IMR-90 (cell line): ENCODE results near the gene IGF1R. TPM values are rescaled to one million over a fixed set of nuclear protein-coding genes. Genes with fewer than 3 reads are reported as not detected.
"Not testable (repeated sequence)": the region's sequence is repeated elsewhere in the genome, so short reads cannot be mapped to it uniquely, and the experiment has no call there.

Source experiments
- ATAC-seq: fragments of 200-7000 bp; cut with Tn5 transposase; 2 replicates; pipeline ENCODE4 v1.9.1; 2020; ENCODE audit warnings: low read depth, mild to moderate bottlenecking, moderate library complexity
- BruUV-seq: library from RNA; stranded (reverse); fragments of 400-500 nt; replicated peaks from 2 replicates; lab custom pipeline; 2021; lab: Mats Ljungman, UMichigan
- CTCF ChIA-PET: fragments of 300-600 bp; formaldehyde crosslinking; extraction: SDS; loops from one replicate; lab custom pipeline; 2021; ENCODE audit warnings: antibody characterized with exemption; lab: Yijun Ruan, JAX
- POLR2A ChIA-PET: fragments of 300-600 bp; sonication (Branson Sonifier 250); formaldehyde crosslinking; loops from one replicate; lab custom pipeline; 2022; ENCODE audit warnings: antibody characterized with exemption; ENCODE audit not compliant: unreplicated experiment; lab: Charles Lee
- DNase-seq: peaks from one replicate; pipeline ENCODE4 v3.0.0; 2013
- H2AFZ ChIP-seq: replicated peaks from 2 replicates; pipeline ENCODE3; 2013; ENCODE audit warnings: low read length, mild to moderate bottlenecking; ENCODE audit not compliant: poor library complexity
- H2AK5ac ChIP-seq: 2 replicates; pipeline ENCODE4 v1.6.1; 2013; ENCODE audit warnings: low read depth, low read length, inconsistent platforms
- H2AK9ac ChIP-seq: replicated peaks from 2 replicates; pipeline ENCODE3; 2013; ENCODE audit warnings: mild to moderate bottlenecking, low read depth, low read length, moderate library complexity; ENCODE audit not compliant: poor library complexity
- H2BK120ac ChIP-seq: 2 replicates; pipeline ENCODE4 v1.6.1; 2013; ENCODE audit warnings: low read depth, low read length, inconsistent platforms
- H2BK15ac ChIP-seq: 3 replicates; pipeline ENCODE4 v1.6.1; 2013; ENCODE audit warnings: low read depth, low read length, inconsistent platforms
- H2BK20ac ChIP-seq: 2 replicates; pipeline ENCODE4 v1.6.1; 2013; ENCODE audit warnings: low read depth, mild to moderate bottlenecking, inconsistent platforms, low read length, moderate library complexity
- H2BK5ac ChIP-seq: 2 replicates; pipeline ENCODE4 v1.6.1; 2013; ENCODE audit warnings: mild to moderate bottlenecking, low read depth, low read length, inconsistent platforms; ENCODE audit not compliant: poor library complexity, severe bottlenecking
- H3K14ac ChIP-seq: replicated peaks from 2 replicates; pipeline ENCODE4 v1.6.1; 2013; ENCODE audit warnings: low read depth, low read length, inconsistent platforms
- H3K18ac ChIP-seq: 2 replicates; pipeline ENCODE4 v1.6.1; 2013; ENCODE audit warnings: low read depth, low read length, control low read depth
- H3K23ac ChIP-seq: 2 replicates; pipeline ENCODE4 v1.6.1; 2013; ENCODE audit warnings: low read depth, low read length, inconsistent platforms
- H3K27ac ChIP-seq: 2 replicates; pipeline ENCODE4 v1.5.1; 2013; ENCODE audit warnings: mild to moderate bottlenecking, control low read depth, low read length; ENCODE audit not compliant: insufficient read depth
- H3K27me3 ChIP-seq: 2 replicates; pipeline ENCODE4 v1.6.1; 2013; ENCODE audit warnings: low read length; ENCODE audit not compliant: control insufficient read depth, insufficient read depth
- H3K36me3 ChIP-seq: 2 replicates; pipeline ENCODE4 v1.6.1; 2013; ENCODE audit warnings: low read length, mixed read lengths; ENCODE audit not compliant: control insufficient read depth, insufficient read depth
- H3K4ac ChIP-seq: 2 replicates; pipeline ENCODE4 v1.6.1; 2013; ENCODE audit warnings: low read depth, low read length, inconsistent platforms
- H3K4me1 ChIP-seq: 2 replicates; pipeline ENCODE4 v1.6.1; 2013; ENCODE audit warnings: low read length, mixed read lengths; ENCODE audit not compliant: control insufficient read depth, insufficient read depth
- H3K4me2 ChIP-seq: 2 replicates; pipeline ENCODE4 v1.6.1; 2013; ENCODE audit warnings: low read depth, mild to moderate bottlenecking, control low read depth, low read length, moderate library complexity
- H3K4me3 ChIP-seq: 2 replicates; pipeline ENCODE4 v1.5.1; 2013; ENCODE audit warnings: low read depth, mild to moderate bottlenecking, control low read depth, low read length, moderate library complexity; ENCODE audit not compliant: insufficient read depth
- H3K56ac ChIP-seq: 2 replicates; pipeline ENCODE4 v1.6.1; 2013; ENCODE audit warnings: low read length, inconsistent platforms; ENCODE audit not compliant: insufficient read depth; ENCODE audit errors: extremely low read depth
- H3K79me1 ChIP-seq, 2 experiments: 2 replicates each; pipeline ENCODE4 v1.6.1; 2013; ENCODE audit warnings: low read length in 2 of 2, inconsistent platforms in 1 of 2, low read depth in 1 of 2
- H3K9ac ChIP-seq: 2 replicates; pipeline ENCODE4 v1.6.1; 2013; ENCODE audit warnings: low read depth, low read length, control low read depth
- H3K9me1 ChIP-seq: 2 replicates; pipeline ENCODE4 v1.6.1; 2013; ENCODE audit warnings: low read length, inconsistent platforms; ENCODE audit not compliant: insufficient read depth
- H3K9me3 ChIP-seq: 2 replicates; pipeline ENCODE4 v1.6.1; 2013; ENCODE audit warnings: low read length; ENCODE audit not compliant: control insufficient read depth, insufficient read depth
- H4K20me1 ChIP-seq: 2 replicates; pipeline ENCODE4 v1.6.1; 2013; ENCODE audit warnings: low read length, inconsistent platforms; ENCODE audit not compliant: insufficient read depth
- H4K5ac ChIP-seq: 2 replicates; pipeline ENCODE4 v1.6.1; 2013; ENCODE audit warnings: mild to moderate bottlenecking, low read depth, low read length, control low read depth
- H4K8ac ChIP-seq, 2 experiments: 2 replicates each; pipeline ENCODE4 v1.6.1; 2013; ENCODE audit warnings: low read depth in 2 of 2, low read length in 2 of 2, control low read depth in 1 of 2, inconsistent platforms in 1 of 2
- H4K91ac ChIP-seq: 2 replicates; pipeline ENCODE4 v1.6.1; 2013; ENCODE audit warnings: low read depth, low read length, inconsistent platforms; ENCODE audit not compliant: insufficient read depth
- RCOR1 ChIP-seq: IDR thresholded peaks from 2 replicates; pipeline ENCODE4 v1.6.1; 2012; ENCODE audit warnings: mild to moderate bottlenecking, low read length, improper control_type of control experiment; ENCODE audit not compliant: insufficient replicate concordance
- WGBS, 2 experiments: methylation state at CpG; one replicate each; pipeline versions ENCODE4 v1.1.5 to v1.1.7; 2013; ENCODE audit warnings: missing lambda C conversion rate in 2 of 2; ENCODE audit not compliant: insufficient read length in 1 of 2; ENCODE audit errors: extremely low coverage in 2 of 2; 5-methylcytosine and 5-hydroxymethylcytosine counted together
- dilution Hi-C: fragments of 300-500 bp; cut with HindIII; formaldehyde crosslinking; loops from one replicate; pipeline ENCODE4 v1.14.3; 2018; ENCODE audit warnings: low sequenced_read_pairs; ENCODE audit not compliant: unreplicated experiment
- in situ Hi-C: fragments of 300-500 bp; cut with MboI; formaldehyde crosslinking; loops from 3 replicates; pipeline ENCODE4 v1.14.3; 2019; ENCODE audit warnings: low sequenced_read_pairs, inconsistent platforms, mixed read lengths
- intact Hi-C: fragments of 100-400 bp; cut with micrococcal nuclease; formaldehyde crosslinking; loops from 2 replicates; pipeline ENCODE4 v1.10.0; 2022
- polyA plus RNA-seq, 3 experiments: library from polyadenylated mRNA; depleted of rRNA; stranded (reverse); fragments of >200 nt; gene quantifications; 2 replicates each; pipeline ENCODE4 v1.2.3, GENCODE V29; 2012; ENCODE audit warnings: low replicate concordance in 1 of 3
- total RNA-seq: library from RNA; depleted of rRNA; stranded (reverse); fragments of >200 nt; gene quantifications from 2 replicates; pipeline ENCODE4 v1.2.3, GENCODE V29; 2012
- TF ChIP-seq, protein P1 (sequence below): conservative IDR thresholded peaks from 2 replicates; pipeline ENCODE4 v1.5.1; 2012; ENCODE audit warnings: mild to moderate bottlenecking, low read depth, low read length, improper control_type of control experiment

IGF1R gene
- total and polyA plus RNA-seq, 2 of the 4 experiments (the other 2 are of a cell fraction) = 24.0 to 24.9 TPM

DNA sequence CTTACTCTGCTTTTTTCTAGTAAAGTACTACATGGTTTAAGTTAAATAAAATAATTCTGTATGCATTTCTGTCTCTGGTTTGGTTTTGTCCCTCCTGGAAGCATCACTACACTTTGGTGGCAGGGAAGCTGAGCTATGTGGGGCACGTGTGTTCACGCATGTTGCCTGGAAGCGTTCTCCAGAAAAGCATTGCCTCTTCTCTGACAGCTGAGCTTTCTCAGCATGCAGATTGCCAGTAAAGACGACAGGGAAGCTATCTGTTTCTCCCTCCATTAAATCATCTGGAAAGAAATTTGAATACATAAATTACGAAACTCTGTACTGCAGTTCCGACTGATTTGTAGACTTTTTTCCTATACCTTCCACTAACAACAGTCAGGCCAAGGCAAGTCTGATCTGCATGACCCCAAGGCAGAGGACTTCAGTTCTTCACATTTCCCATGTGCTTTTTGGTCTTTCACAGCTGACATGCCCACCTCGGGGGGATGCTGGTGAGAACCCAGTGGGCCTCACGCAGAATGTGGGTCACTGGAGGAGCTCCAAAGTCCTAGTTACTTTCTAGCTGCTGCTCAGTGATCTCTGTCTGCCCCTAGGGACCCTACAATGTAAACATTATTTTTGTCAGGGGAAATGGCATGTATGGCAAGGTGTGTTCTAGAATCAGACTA lies 316.3 kb downstream of the IGF1R start:
- Histone ChIP-seq H4K20me1 (no peaks in the 10 kb centered on the region), H3K4me1 (peaks cover 11% of the 10 kb centered on the region), H2BK5ac (no peak overlapping the region), H3K36me3 (peaks cover 34% of the 10 kb centered on the region), H3K4me2 (no peak overlapping the region; the same call in 1 of the 2 replicates), H2BK120ac (no peak overlapping the region), H3K9me3 (peaks cover 18% of the 10 kb centered on the region), H2BK15ac (no peak overlapping the region), H3K79me1 (peaks cover 5 to 15% of the 10 kb centered on the region in 2 experiments; a peak in 2 of 4 replicates), H3K27me3 (no peaks in the 10 kb centered on the region), H3K56ac (no peak overlapping the region), H4K5ac (no peak overlapping the region), H3K9me1 (peaks cover 8% of the 10 kb centered on the region; the same call in 1 of the 2 replicates), H4K8ac (no peak overlapping the region), H2BK20ac (no peak overlapping the region), H3K4ac (no peak overlapping the region), H3K23ac (0 out of 2 replicates have a peak overlapping the region, but pooled peaks have one; percentile 7), H3K18ac (peak overlapping the region; percentile 7; the same call in 1 of the 2 replicates), H4K91ac (no peak overlapping the region), H3K27ac (peak overlapping the region; percentile 31; the same call in 1 of the 2 replicates), H3K4me3 (no peak overlapping the region), H3K9ac (no peak overlapping the region), H2AK9ac (no peak overlapping the region), H2AK5ac (peak overlapping the region; percentile 49; the same call in 1 of the 2 replicates), H3K14ac (no peak overlapping the region), H2AFZ (no peak overlapping the region)
- intact Hi-C loops (no loop called here), dilution Hi-C loops (no loop called here), in situ Hi-C loops (no loop called here)
- ATAC-seq (0 out of 2 replicates have a peak, but pooled peaks have one; percentile 22), DNase-seq (no peak)
- no TSS peak for BruUV-seq
- CTCF ChIA-PET = interaction anchor here (0.6 kb wide), 1 partner anchor 998 kb away, joined by 3 read pairs; no protein-coding TSS in a partner anchor
- no peak for TF ChIP-seq RCOR1
- TF ChIP-seq, protein P1, sequence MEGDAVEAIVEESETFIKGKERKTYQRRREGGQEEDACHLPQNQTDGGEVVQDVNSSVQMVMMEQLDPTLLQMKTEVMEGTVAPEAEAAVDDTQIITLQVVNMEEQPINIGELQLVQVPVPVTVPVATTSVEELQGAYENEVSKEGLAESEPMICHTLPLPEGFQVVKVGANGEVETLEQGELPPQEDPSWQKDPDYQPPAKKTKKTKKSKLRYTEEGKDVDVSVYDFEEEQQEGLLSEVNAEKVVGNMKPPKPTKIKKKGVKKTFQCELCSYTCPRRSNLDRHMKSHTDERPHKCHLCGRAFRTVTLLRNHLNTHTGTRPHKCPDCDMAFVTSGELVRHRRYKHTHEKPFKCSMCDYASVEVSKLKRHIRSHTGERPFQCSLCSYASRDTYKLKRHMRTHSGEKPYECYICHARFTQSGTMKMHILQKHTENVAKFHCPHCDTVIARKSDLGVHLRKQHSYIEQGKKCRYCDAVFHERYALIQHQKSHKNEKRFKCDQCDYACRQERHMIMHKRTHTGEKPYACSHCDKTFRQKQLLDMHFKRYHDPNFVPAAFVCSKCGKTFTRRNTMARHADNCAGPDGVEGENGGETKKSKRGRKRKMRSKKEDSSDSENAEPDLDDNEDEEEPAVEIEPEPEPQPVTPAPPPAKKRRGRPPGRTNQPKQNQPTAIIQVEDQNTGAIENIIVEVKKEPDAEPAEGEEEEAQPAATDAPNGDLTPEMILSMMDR = 0 out of 2 replicates have a peak, but pooled peaks have one; percentile 2
- 27% methylated on average over 2 of the region's 8 CpGs; no CpG with 5 or more reads in 1 of the 2 experiments for WGBS, 2 experiments
- POLR2A ChIA-PET = no interaction called here

DNA sequence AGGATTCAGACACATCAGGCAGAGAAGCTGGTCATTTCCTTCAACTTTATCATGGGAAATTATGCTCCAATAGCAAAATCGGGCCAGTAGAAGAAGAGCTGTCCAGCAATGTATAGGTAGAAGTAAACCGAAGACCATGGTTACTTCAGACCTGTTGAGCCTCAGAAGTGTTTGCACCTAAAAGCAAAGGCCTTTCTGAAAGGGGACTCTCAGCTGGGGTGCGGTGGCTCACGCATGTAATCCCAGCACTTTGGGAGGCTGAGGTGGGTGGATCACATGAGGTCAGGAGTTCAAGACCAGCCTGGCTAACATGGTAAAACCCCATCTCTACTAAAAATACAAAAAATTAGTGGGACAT lies 316.8 kb downstream of the IGF1R start:
- Histone ChIP-seq H3K9me3 (peaks cover 18% of the 10 kb centered on the region), H3K79me1 (peaks cover 5 to 13% of the 10 kb centered on the region in 2 experiments; a peak in 2 of 4 replicates), H3K36me3 (peaks cover 31% of the 10 kb centered on the region), H3K4me1 (peaks cover 11% of the 10 kb centered on the region)
- POLR2A ChIA-PET, H4K20me1 ChIP-seq, H2BK15ac ChIP-seq, H3K9me1 ChIP-seq, H3K23ac ChIP-seq, H3K4me3 ChIP-seq, H3K4ac ChIP-seq, H3K27me3 ChIP-seq, H4K5ac ChIP-seq, H3K9ac ChIP-seq, H2BK20ac ChIP-seq, H2BK5ac ChIP-seq, H2AFZ ChIP-seq, H4K91ac ChIP-seq, BruUV-seq, H2AK9ac ChIP-seq, DNase-seq, H2AK5ac ChIP-seq, H3K27ac ChIP-seq, H3K4me2 ChIP-seq, intact Hi-C loops, H2BK120ac ChIP-seq, H3K18ac ChIP-seq, H4K8ac ChIP-seq, in situ Hi-C loops, CTCF ChIA-PET, dilution Hi-C loops, H3K56ac ChIP-seq, H3K14ac ChIP-seq: not testable (repeated sequence)
- WGBS, 2 experiments = no CpG with 5 or more reads among the region's 4 CpGs
- ATAC-seq = 0 out of 2 replicates have a peak, but pooled peaks have one; percentile 9
